ENCODE results near the gene ARMC9. TPM values are rescaled to one million over a fixed set of nuclear protein-coding genes. Genes with fewer than 3 reads are reported as not detected.

Gene ARMC9
- total RNA-seq, 1 donor from 2014 or later, result 19.3 TPM

- Mint-ChIP-seq H3K27me3 (ENCODE audit: unreplicated experiment) (peaks cover 3% of the 10 kb centered on the region), H3K27ac (ENCODE audit: unreplicated experiment) (no peak overlapping the region), H3K4me3 (ENCODE audit: unreplicated experiment) (no peak overlapping the region), H3K9me3 (ENCODE audit: unreplicated experiment) (peaks cover 2% of the 10 kb centered on the region), H3K36me3 (ENCODE audit: unreplicated experiment) (no peaks in the 10 kb centered on the region), H3K4me1 (ENCODE audit: low read depth, unreplicated experiment) (no peaks in the 10 kb centered on the region)
- TF ChIP-seq CTCF (IDR thresholded peaks at IDR 0.05; ENCODE audit: partially characterized antibody, unreplicated experiment), result no peak
- DNase-seq, result no peak
Measured at GRCh38 chr2:231186325-231186724, 12.1 kb upstream of the ARMC9 start.

- no peak overlapping the region for H3K4me3 Mint-ChIP-seq (ENCODE audit: unreplicated experiment)
Measured at GRCh38 chr2:231187736-231188505, 10.5 kb upstream of the ARMC9 start.

DNA sequence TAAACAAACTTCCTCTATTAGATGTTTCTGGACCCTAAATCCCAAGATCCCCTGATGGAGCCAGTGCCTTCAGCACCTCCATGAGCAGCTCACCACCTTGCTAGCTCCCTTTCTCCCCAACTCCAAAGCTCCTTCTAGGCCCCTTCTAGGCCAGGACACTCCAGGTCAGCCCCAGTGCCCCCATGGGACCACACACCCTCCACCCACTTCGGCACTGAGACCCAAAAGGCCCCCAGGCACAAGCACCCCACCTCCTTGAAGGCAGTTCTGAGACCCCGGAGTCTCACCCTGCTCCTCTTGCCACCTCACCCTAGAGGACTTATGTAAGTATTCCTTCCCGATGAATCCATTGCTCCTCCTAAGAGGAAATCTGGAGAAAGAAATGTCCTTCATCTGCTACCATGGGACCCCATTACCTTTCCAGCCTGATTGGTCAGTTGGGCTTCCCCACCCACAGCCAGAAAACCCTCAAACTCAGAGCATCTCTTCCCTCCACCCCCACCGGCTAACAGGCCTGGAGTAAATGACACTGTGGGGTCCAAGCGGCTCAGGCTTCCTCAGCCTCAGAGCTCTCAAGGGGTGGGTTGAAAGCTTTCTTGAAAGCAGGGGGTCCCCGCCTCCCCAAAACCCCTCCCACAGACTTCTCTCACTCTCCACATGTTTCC is 9.8 kb upstream of the ARMC9 start:
- Mint-ChIP-seq H3K9me3 (ENCODE audit: unreplicated experiment) (peaks cover 2% of the 10 kb centered on the region), H3K27ac (ENCODE audit: unreplicated experiment) (no peak overlapping the region)

More at GRCh38 chr2:231187736-231188505, 10.5 kb upstream of the ARMC9 start:
- DNase-seq, result no peak
- peaks cover under 1% of the 10 kb centered on the region for H3K27me3 Mint-ChIP-seq (ENCODE audit: unreplicated experiment)
- no peak for TF ChIP-seq CTCF (IDR thresholded peaks at IDR 0.05; ENCODE audit: partially characterized antibody, unreplicated experiment)
- H3K9me3 Mint-ChIP-seq (ENCODE audit: unreplicated experiment), result peaks cover 2% of the 10 kb centered on the region
- H3K27ac Mint-ChIP-seq (ENCODE audit: unreplicated experiment), result no peak overlapping the region
- H3K36me3 Mint-ChIP-seq (ENCODE audit: unreplicated experiment), result no peaks in the 10 kb centered on the region
- H3K4me1 Mint-ChIP-seq (ENCODE audit: low read depth, unreplicated experiment), result no peaks in the 10 kb centered on the region

GRCh38 chr2:231189171-231189530 is 9.3 kb upstream of the ARMC9 start:
- no peak for DNase-seq
- Mint-ChIP-seq H3K27ac (ENCODE audit: unreplicated experiment) (no peak overlapping the region), H3K9me3 (ENCODE audit: unreplicated experiment) (peaks cover 2% of the 10 kb centered on the region), H3K36me3 (ENCODE audit: unreplicated experiment) (no peaks in the 10 kb centered on the region), H3K27me3 (ENCODE audit: unreplicated experiment) (no peaks in the 10 kb centered on the region), H3K4me1 (ENCODE audit: low read depth, unreplicated experiment) (no peaks in the 10 kb centered on the region), H3K4me3 (ENCODE audit: unreplicated experiment) (no peak overlapping the region)
- TF ChIP-seq CTCF (IDR thresholded peaks at IDR 0.05; ENCODE audit: partially characterized antibody, unreplicated experiment), result no peak

More for the DNA sequence above, 9.8 kb upstream of the ARMC9 start:
- Mint-ChIP-seq H3K4me1 (ENCODE audit: low read depth, unreplicated experiment) (no peaks in the 10 kb centered on the region), H3K36me3 (ENCODE audit: unreplicated experiment) (no peaks in the 10 kb centered on the region), H3K27me3 (ENCODE audit: unreplicated experiment) (no peaks in the 10 kb centered on the region), H3K4me3 (ENCODE audit: unreplicated experiment) (no peak overlapping the region)
- no peak for DNase-seq
- TF ChIP-seq CTCF (IDR thresholded peaks at IDR 0.05; ENCODE audit: partially characterized antibody, unreplicated experiment), result no peak
